ENCODE measurements around the gene NME8.

NME8 gene

GRCh38 chr7:37928878-37929277 is 80.5 kb downstream of the NME8 start:
- H3K27ac ChIP-seq: no peak overlapping the region
- CTCF ChIA-PET: no interaction called here
- DNase-seq (ENCODE audit: low spot score): no peak
- no peak for TF ChIP-seq CTCF (conservative IDR thresholded peaks at IDR 0.05; ENCODE audit: low read depth)
- POLR2A ChIA-PET (ENCODE audit: low non-redundant PET): no interaction called here

DNA sequence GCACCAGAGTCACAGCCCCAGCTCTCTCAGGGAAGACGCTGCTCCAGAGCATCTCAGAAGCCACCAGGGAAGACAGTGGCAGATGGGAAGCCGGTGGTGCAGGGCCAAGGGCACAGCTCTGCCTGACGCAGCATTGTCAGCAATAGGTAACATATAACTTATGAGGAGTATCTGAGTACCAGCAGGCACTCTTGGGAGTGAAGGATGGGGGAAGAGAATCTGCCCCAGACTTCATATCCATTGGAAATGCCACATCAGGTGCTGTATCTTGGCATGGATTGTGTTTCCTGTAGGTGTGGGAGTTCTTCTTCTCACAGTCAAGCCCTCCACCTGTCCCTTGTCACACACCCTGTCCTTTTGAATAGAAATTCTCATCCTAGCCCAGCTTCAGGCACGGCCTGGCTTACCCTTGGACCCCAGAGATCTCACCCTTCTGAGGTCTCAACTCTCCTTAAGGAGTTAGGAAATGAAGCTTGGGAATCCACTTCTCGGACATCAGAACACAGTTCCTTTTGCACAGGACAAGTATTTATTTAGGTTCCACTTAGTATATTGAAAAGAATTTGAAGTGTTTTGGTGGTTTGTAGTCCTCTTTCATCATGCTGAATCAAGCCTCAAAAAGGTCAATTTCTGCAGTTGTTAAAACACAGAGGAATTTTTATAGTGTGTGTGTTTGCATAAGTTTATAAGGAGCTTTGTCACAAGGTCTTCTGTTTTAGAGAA is 82.0 kb downstream of the NME8 start:
- no peak for DNase-seq (ENCODE audit: low spot score)
- CTCF ChIA-PET: no interaction called here
- no peak overlapping the region for H3K27ac ChIP-seq
- no peak for TF ChIP-seq CTCF (conservative IDR thresholded peaks at IDR 0.05; ENCODE audit: low read depth)
- POLR2A ChIA-PET (ENCODE audit: low non-redundant PET): no interaction called here

GRCh38 chr7:37932543-37932942 is 84.1 kb downstream of the NME8 start:
- POLR2A ChIA-PET (ENCODE audit: low non-redundant PET): no interaction called here
- no peak for DNase-seq (ENCODE audit: low spot score)
- TF ChIP-seq CTCF (conservative IDR thresholded peaks at IDR 0.05; ENCODE audit: low read depth): no peak
- H3K27ac ChIP-seq: no peak overlapping the region
- CTCF ChIA-PET: interaction anchor here (0.6 kb wide), 1 partner anchor 143 kb away, joined by 4 read pairs; no protein-coding TSS in a partner anchor

GRCh38 chr7:37933018-37933566 is 84.7 kb downstream of the NME8 start:
- no peak overlapping the region for H3K27ac ChIP-seq
- CTCF ChIA-PET: no interaction called here
- TF ChIP-seq CTCF (conservative IDR thresholded peaks at IDR 0.05; ENCODE audit: low read depth): no peak
- POLR2A ChIA-PET (ENCODE audit: low non-redundant PET): no interaction called here
- no peak for DNase-seq (ENCODE audit: low spot score)

GRCh38 chr7:37942934-37943610 is 94.7 kb downstream of the NME8 start:
- DNase-seq (ENCODE audit: low spot score): no peak
- H3K27ac ChIP-seq: no peak overlapping the region

More at GRCh38 chr7:37942934-37943610, 94.7 kb downstream of the NME8 start:
- no peak for TF ChIP-seq CTCF (conservative IDR thresholded peaks at IDR 0.05; ENCODE audit: low read depth)
- ChIA-PET CTCF (no interaction called here), POLR2A (ENCODE audit: low non-redundant PET) (no interaction called here)

Measured in RWPE1 (cell line).